ENCODE results near the gene MAP7D1. TPM values are rescaled to one million over a fixed set of nuclear protein-coding genes. Genes with fewer than 3 reads are reported as not detected.
"Not testable (repeated sequence)": the region's sequence is repeated elsewhere in the genome, so short reads cannot be mapped to it uniquely, and the experiment has no call there.

Gene MAP7D1
- total RNA-seq, 1 donor from 2014 or later: 103 TPM

DNA sequence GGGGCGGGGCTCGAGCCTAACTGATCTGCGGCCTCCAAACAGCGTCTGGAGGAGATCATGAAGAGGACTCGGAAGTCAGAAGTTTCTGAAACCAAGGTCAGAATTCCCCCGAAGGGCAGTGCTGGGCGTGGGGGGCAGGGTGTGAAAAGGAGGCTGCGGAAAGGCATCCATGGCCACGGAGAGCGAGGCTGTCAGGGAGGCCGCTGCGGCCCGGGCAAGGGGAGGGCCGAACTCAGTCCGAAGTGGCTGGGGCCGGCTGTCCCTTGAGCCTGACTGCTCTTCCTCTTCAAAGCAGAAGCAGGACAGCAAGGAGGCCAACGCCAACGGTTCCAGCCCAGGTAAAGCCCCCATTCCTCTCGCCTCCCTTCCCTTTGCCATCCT, 23.2 kb downstream of the MAP7D1 start:
- Mint-ChIP-seq H3K27ac (no peak overlapping the region), H3K4me3 (no peak overlapping the region), H3K9me3 (no peaks in the 10 kb centered on the region), H3K36me3 (peaks cover 21% of the 10 kb centered on the region), H3K27me3 (ENCODE audit: low read depth) (no peaks in the 10 kb centered on the region), H3K4me1 (no peaks in the 10 kb centered on the region)
- no peak for TF ChIP-seq CTCF (IDR thresholded peaks at IDR 0.05; ENCODE audit: unreplicated experiment)
- DNase-seq (ENCODE audit: low spot score in 2 of 2, unreplicated experiment in 2 of 2): no peak

- H3K4me3 Mint-ChIP-seq: no peak overlapping the region
- no peak for TF ChIP-seq CTCF (IDR thresholded peaks at IDR 0.05; ENCODE audit: unreplicated experiment)
Measured at GRCh38 chr1:36182734-36183133, 26.8 kb downstream of the MAP7D1 start.

GRCh38 chr1:36183309-36183856, 27.4 kb downstream of the MAP7D1 start:
- H3K27me3 Mint-ChIP-seq (ENCODE audit: low read depth): no peaks in the 10 kb centered on the region
- H3K4me1 Mint-ChIP-seq: peaks cover 2% of the 10 kb centered on the region
- no peak for TF ChIP-seq CTCF (IDR thresholded peaks at IDR 0.05; ENCODE audit: unreplicated experiment)
- peaks cover 17% of the 10 kb centered on the region for H3K36me3 Mint-ChIP-seq
- H3K27ac Mint-ChIP-seq: peak overlapping the region; percentile 10
- no peaks in the 10 kb centered on the region for H3K9me3 Mint-ChIP-seq
- no peak overlapping the region for H3K4me3 Mint-ChIP-seq
- DNase-seq (ENCODE audit: low spot score in 2 of 2, unreplicated experiment in 2 of 2): no peak

More at GRCh38 chr1:36182734-36183133, 26.8 kb downstream of the MAP7D1 start:
- DNase-seq (ENCODE audit: low spot score in 2 of 2, unreplicated experiment in 2 of 2): no peak
- Mint-ChIP-seq H3K36me3 (peaks cover 17% of the 10 kb centered on the region), H3K9me3 (no peaks in the 10 kb centered on the region), H3K27ac (peak overlapping the region; percentile 25), H3K4me1 (no peaks in the 10 kb centered on the region), H3K27me3 (ENCODE audit: low read depth) (no peaks in the 10 kb centered on the region)

- no peak overlapping the region for H3K4me3 Mint-ChIP-seq
Measured at GRCh38 chr1:36187800-36188593, 32.0 kb downstream of the MAP7D1 start.

GRCh38 chr1:36196805-36197204, 40.8 kb downstream of the MAP7D1 start:
- H3K27ac Mint-ChIP-seq; H3K4me3 Mint-ChIP-seq; H3K4me1 Mint-ChIP-seq; H3K27me3 Mint-ChIP-seq (ENCODE audit: low read depth); H3K9me3 Mint-ChIP-seq; H3K36me3 Mint-ChIP-seq; DNase-seq (ENCODE audit: low spot score in 2 of 2, unreplicated experiment in 2 of 2): not testable (repeated sequence)

More at GRCh38 chr1:36187800-36188593, 32.0 kb downstream of the MAP7D1 start:
- Mint-ChIP-seq H3K36me3 (no peaks in the 10 kb centered on the region), H3K27ac (peak overlapping the region; percentile 86), H3K27me3 (ENCODE audit: low read depth) (no peaks in the 10 kb centered on the region), H3K9me3 (no peaks in the 10 kb centered on the region), H3K4me1 (peaks cover 2% of the 10 kb centered on the region)
- DNase-seq (ENCODE audit: low spot score in 2 of 2, unreplicated experiment in 2 of 2): peak; percentile 53 to 74
- TF ChIP-seq CTCF (IDR thresholded peaks at IDR 0.05; ENCODE audit: unreplicated experiment): peak; percentile 81

DNA sequence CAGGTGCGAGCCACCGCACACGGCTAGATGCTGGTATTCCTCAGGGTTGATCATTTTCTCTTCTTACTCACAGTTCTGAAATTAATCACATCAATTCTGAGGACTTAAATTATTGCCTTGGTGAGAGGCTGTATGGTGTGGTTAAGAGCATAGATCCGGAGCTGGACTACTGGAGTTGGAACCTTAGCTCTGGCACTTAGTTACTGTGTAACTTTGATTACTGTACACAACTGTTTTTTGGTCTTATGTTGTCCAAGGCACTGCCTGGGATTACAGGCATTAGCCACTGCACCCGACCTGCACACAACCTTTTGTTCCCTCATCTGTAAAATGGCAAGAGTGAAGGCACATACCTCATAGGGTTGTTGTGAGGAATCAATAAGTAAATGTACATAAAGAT, 42.7 kb downstream of the MAP7D1 start:
- H3K9me3 Mint-ChIP-seq: no peaks in the 10 kb centered on the region
- DNase-seq (ENCODE audit: low spot score in 2 of 2, unreplicated experiment in 2 of 2): no peak
- H3K36me3 Mint-ChIP-seq: no peaks in the 10 kb centered on the region
- H3K4me3 Mint-ChIP-seq: no peak overlapping the region
- no peak for TF ChIP-seq CTCF (IDR thresholded peaks at IDR 0.05; ENCODE audit: unreplicated experiment)
- peaks cover 3% of the 10 kb centered on the region for H3K4me1 Mint-ChIP-seq
- no peaks in the 10 kb centered on the region for H3K27me3 Mint-ChIP-seq (ENCODE audit: low read depth)
- H3K27ac Mint-ChIP-seq: no peak overlapping the region
